HUES6 (cell line): ENCODE results near the gene HDHD5.

ENCODE experiments used
- H3K27ac ChIP-seq: 2 replicates; pipeline ENCODE4 v1.7.0; 2013; ENCODE audit warnings: low read depth, mild to moderate bottlenecking, low read length, inconsistent platforms
- H3K27me3 ChIP-seq: 2 replicates; pipeline ENCODE4 v1.6.1; 2013; ENCODE audit warnings: low read length; ENCODE audit not compliant: control insufficient read depth, insufficient read depth
- H3K36me3 ChIP-seq: 2 replicates; pipeline ENCODE4 v1.6.1; 2013; ENCODE audit warnings: low read length; ENCODE audit not compliant: control insufficient read depth, insufficient read depth
- H3K4me1 ChIP-seq: 2 replicates; pipeline ENCODE4 v1.6.1; 2013; ENCODE audit warnings: low read length; ENCODE audit not compliant: control insufficient read depth, insufficient read depth
- H3K4me3 ChIP-seq: 2 replicates; pipeline ENCODE4 v1.5.1; 2013; ENCODE audit warnings: low read depth, low read length
- H3K9ac ChIP-seq: one replicate; pipeline ENCODE4 v1.6.1; 2013; ENCODE audit warnings: mild to moderate bottlenecking, low read length
- H3K9me3 ChIP-seq: 2 replicates; pipeline ENCODE4 v1.6.1; 2013; ENCODE audit warnings: low read depth, low read length; ENCODE audit not compliant: control insufficient read depth, insufficient read depth

Gene HDHD5

DNA sequence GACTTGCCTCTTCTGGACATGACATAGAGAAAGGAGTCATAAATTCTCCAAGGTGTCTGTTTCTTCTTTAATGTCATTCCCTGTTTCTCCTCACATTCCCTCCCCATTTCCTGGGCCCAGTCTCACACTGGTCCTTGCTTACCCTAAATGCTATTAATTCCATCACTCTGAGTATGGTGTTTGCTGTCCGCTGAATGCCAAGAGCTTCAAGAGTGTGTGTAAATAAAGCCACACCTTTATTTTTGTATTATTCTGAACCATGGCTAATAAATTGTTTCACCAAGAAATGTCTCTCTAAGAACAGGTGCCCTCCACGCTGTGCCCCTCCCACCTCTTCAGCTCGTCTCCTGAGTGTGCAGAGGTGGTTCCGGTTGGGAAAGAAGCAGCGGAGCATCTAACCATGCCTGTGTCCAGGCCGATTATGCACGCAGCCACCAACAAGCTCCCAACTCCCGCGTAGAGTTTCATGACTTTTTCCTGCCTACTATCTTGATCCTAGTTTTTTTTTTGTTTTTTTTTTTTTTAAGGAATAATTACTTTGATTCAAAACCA is 46.5 kb downstream of the HDHD5 start:
- peaks cover 12% of the 10 kb centered on the region for H3K36me3 ChIP-seq
- peaks cover 10% of the 10 kb centered on the region for H3K4me1 ChIP-seq
- H3K4me3 ChIP-seq, result no peak overlapping the region
- no peaks in the 10 kb centered on the region for H3K9me3 ChIP-seq
- H3K27me3 ChIP-seq, result no peaks in the 10 kb centered on the region
- no peak overlapping the region for H3K27ac ChIP-seq
- H3K9ac ChIP-seq, result no peak overlapping the region

DNA sequence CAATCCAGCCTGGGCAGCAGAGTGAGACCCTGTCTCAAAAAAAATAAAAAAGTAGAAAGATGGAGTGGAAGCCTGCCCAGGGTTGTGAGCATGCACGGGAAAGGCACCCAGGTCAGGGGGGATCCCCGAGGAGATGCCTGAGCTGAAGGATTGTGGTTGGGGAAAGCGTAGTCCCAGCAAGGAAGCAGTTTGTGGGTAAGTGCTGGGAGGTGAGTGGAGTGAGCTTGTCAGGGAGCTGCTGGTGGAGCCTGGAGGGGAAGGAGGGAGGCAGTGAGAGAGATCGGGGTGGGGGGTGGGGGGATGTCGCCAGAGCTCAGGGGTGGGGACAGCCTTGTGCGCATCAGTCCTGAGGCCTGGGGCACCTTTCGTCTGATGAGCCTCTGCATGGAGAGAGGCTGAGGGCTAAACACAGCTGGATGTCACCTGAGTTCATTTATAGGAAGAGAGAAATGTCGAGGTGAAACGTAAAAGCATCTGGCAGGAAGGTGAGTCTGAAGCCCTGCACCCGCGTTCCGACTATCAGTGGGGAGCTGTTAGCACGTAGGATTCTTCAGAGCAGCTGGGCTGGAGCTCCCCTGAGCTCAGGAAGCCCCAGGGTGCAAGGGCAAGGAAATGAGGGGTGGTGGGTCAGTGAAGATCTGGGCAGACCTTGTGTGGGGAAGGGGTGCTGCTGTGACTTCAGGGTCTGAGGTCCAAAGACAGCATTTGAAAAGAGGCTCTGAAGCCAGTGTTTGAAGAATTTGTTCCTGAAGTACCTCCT is 48.1 kb downstream of the HDHD5 start:
- peaks cover 25% of the 10 kb centered on the region for H3K36me3 ChIP-seq
- no peaks in the 10 kb centered on the region for H3K9me3 ChIP-seq
- H3K4me1 ChIP-seq, result no peaks in the 10 kb centered on the region
- H3K27ac ChIP-seq, result no peak overlapping the region
- no peak overlapping the region for H3K9ac ChIP-seq
- H3K4me3 ChIP-seq, result no peak overlapping the region
- no peaks in the 10 kb centered on the region for H3K27me3 ChIP-seq

DNA sequence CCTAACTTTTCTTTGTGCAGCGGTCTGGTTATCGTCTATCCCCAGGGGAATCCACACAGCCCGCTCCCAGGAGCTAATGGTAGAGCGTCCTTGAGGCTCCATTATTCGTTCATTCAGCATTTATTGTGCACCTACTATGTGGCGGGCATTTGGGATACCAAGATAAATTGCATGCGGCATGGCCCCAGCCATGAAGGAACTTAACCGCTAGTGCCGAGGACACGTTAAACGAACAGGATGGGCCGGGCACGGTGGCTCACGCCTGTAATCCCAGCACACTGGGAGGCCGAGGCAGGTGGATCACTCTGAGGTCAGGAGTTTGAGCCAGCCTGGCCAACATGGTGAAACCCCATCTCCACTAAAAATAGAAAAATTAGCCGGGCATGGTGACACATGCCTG is 49.1 kb downstream of the HDHD5 start:
- Histone ChIP-seq H3K36me3 (peaks cover 33% of the 10 kb centered on the region), H3K4me3 (no peak overlapping the region), H3K4me1 (no peaks in the 10 kb centered on the region), H3K9me3 (no peaks in the 10 kb centered on the region), H3K9ac (no peak overlapping the region), H3K27me3 (no peaks in the 10 kb centered on the region), H3K27ac (no peak overlapping the region)

DNA sequence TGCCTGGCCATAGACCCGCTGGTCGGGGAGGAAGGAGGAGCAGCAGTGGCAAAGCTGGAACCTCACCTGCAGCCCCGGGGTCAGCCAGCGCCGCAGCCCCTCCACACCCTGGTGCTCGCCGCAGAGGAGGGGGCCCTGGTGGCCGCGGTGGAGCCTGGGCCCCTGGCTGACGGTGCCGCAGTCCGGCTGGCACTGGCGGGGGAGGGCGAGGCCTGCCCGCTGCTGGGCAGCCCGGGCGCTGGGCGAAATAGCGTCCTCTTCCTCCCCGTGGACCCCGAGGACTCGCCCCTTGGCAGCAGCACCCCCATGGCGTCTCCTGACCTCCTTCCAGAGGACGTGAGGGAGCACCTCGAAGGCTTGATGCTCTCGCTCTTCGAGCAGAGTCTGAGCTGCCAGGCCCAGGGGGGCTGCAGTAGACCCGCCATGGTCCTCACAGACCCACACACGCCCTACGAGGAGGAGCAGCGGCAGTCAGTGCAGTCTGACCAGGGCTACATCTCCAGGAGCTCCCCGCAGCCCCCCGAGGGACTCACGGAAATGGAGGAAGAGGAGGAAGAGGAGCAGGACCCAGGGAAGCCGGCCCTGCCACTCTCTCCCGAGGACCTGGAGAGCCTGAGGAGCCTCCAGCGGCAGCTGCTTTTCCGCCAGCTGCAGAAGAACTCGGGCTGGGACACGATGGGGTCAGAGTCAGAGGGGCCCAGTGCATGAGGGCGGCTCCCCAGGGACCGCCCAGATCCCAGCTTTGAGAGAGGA is 49.8 kb downstream of the HDHD5 start:
- Histone ChIP-seq H3K9me3 (no peaks in the 10 kb centered on the region), H3K27ac (no peak overlapping the region), H3K36me3 (peaks cover 39% of the 10 kb centered on the region), H3K27me3 (no peaks in the 10 kb centered on the region), H3K4me1 (no peaks in the 10 kb centered on the region), H3K9ac (no peak overlapping the region), H3K4me3 (no peak overlapping the region)

DNA sequence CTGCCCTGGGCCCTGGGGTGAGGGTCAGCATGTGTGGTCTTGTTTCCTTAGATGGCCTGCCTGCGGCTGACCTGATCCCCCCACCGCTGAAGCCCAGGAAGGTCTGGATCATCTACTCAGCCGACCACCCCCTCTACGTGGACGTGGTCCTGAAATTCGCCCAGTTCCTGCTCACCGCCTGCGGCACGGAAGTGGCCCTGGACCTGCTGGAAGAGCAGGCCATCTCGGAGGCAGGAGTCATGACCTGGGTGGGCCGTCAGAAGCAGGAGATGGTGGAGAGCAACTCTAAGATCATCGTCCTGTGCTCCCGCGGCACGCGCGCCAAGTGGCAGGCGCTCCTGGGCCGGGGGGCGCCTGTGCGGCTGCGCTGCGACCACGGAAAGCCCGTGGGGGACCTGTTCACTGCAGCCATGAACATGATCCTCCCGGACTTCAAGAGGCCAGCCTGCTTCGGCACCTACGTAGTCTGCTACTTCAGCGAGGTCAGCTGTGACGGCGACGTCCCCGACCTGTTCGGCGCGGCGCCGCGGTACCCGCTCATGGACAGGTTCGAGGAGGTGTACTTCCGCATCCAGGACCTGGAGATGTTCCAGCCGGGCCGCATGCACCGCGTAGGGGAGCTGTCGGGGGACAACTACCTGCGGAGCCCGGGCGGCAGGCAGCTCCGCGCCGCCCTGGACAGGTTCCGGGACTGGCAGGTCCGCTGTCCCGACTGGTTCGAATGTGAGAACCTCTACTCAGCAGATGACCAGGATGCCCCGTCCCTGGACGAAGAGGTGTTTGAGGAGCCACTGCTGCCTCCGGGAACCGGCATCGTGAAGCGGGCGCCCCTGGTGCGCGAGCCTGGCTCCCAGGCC is 50.6 kb downstream of the HDHD5 start:
- H3K4me3 ChIP-seq, result no peak overlapping the region

DNA sequence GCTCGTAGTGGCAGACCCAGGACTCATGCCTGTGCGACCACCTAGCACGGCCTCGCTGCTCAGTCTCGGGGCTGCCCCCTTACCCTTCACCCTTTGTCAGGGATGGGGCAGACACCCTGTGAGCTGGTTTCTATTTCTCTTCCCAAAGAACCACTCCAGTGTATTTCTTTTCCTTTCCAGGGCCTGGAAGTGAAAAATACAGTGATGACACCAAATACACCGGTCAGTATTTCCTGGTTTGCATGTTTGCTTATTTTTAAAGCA is 51.6 kb downstream of the HDHD5 start:
- H3K4me1 ChIP-seq, result no peaks in the 10 kb centered on the region
- no peak overlapping the region for H3K27ac ChIP-seq
- H3K9me3 ChIP-seq, result no peaks in the 10 kb centered on the region
- no peak overlapping the region for H3K9ac ChIP-seq
- no peak overlapping the region for H3K4me3 ChIP-seq
- no peaks in the 10 kb centered on the region for H3K27me3 ChIP-seq
- H3K36me3 ChIP-seq, result peaks cover 44% of the 10 kb centered on the region

More for the DNA sequence above, 50.6 kb downstream of the HDHD5 start:
- peaks cover 41% of the 10 kb centered on the region for H3K36me3 ChIP-seq
- H3K9me3 ChIP-seq, result no peaks in the 10 kb centered on the region
- H3K27ac ChIP-seq, result no peak overlapping the region
- H3K4me1 ChIP-seq, result no peaks in the 10 kb centered on the region
- H3K9ac ChIP-seq, result no peak overlapping the region
- no peaks in the 10 kb centered on the region for H3K27me3 ChIP-seq

DNA sequence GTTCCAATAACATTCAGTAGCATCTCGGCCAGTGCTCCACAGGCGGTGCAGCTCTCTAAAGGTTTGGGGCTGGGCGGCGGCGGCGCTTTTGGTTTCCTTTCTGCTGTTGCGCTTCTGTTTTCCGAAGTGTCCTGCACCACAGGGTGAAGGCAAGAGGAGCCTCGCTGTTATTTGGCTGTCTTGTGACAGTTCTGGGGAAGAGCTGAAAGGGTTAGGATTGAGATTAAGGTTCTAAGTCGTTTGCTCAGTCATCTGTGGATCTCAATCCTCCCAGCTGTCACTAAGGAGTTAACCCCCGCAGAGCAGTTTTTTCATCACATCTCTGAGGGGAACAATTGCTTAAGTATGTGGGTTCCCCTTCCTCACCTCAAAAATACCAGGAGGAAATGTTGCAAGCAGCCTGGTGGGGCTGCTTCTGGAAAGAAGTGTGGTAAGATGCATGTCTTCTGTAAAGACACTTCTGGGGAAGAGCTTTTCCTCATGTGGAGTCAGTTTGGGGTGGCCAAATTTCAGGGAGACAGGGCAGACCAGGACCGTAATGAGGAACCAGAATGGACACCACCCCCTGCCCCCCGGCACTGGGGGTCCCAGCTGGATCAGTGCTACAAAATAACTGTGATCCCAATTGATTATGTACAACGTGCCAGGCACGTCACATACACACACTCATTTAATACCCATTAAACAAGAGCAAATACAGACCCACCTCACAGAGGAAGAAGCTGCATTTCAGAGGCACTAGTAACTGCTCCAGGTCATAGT is 52.1 kb downstream of the HDHD5 start:
- Histone ChIP-seq H3K4me3 (no peak overlapping the region), H3K9ac (no peak overlapping the region), H3K36me3 (peaks cover 47% of the 10 kb centered on the region), H3K9me3 (no peaks in the 10 kb centered on the region), H3K27me3 (no peaks in the 10 kb centered on the region), H3K27ac (no peak overlapping the region), H3K4me1 (no peaks in the 10 kb centered on the region)

DNA sequence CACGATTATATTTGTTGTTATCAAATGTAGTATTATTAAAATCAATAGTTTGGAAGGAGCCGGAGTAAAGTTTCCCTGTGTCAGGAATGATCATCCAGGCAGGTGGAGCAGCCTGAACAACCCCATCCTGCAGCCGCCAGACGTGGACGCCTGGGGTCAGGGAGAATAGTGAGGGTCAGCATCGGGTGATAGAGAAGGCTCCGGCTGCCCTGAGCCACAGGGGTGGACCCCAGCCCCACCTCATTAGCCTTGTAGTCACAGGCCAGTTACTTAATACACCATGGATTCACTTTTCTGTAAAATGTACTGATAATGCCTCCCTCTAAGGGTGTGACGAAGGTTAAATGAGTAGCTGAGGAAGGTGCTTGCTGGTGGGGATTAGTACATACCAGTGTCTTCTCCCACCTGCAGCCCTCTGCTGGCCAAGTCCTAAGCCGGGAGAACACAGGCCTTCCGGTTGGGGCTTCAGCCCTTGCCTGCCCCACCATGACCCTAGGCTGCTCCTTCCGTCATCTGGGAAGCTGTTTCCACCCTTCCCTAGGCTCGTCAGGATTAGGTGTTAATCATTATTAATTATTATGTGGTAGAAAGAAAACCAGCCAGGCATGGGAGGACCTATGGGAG is 52.8 kb downstream of the HDHD5 start:
- no peaks in the 10 kb centered on the region for H3K4me1 ChIP-seq
- no peak overlapping the region for H3K4me3 ChIP-seq

DNA sequence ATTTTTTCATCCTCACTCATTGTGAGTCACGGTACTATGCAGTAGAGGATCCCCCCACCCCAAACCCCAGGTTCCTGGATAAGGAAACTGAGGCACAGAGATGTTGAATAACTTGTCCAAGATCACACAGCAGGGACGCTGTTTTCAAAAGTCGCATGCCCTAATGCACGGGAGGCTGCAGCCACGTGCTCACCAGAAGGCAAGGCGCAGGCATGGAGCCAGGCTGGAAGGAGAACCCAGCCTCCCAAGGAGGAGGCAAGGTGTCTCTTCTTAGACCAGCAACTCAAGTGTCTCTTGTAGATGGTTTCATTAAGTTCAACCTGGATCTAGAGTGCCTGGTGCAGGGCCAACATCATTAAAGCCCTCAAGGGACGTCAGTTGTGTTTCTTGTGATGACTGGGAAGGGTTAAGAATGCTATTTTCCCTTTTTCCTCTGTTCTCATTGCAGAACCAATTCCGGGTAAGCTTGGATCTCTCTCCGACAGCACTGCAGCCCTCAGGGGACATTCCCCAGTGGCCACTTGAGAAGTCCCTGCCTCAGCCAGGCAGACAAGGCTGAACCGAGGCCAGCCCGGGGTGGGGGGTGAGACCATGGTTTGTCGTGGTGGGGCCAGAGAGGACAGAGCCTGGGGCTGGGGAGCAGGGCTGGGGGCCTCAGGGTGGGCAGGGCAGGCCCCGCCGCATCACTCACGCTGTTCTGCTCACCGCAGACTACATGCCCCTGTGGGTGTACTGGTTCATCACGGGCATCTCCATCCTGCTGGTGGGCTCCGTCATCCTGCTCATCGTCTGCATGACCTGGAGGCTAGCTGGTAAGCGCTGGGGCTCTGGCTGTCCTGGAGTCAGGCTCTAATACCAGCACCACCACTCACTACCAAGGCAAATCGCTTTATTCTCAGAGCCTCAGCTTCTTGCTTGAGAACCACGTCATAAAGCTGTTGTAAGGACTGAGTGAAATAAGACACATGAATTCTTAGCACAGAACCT is 53.6 kb downstream of the HDHD5 start:
- Histone ChIP-seq H3K4me3 (no peak overlapping the region), H3K4me1 (no peaks in the 10 kb centered on the region), H3K9ac (no peak overlapping the region), H3K9me3 (no peaks in the 10 kb centered on the region), H3K36me3 (peaks cover 60% of the 10 kb centered on the region), H3K27me3 (no peaks in the 10 kb centered on the region), H3K27ac (no peak overlapping the region)

More for the DNA sequence above, 52.8 kb downstream of the HDHD5 start:
- no peaks in the 10 kb centered on the region for H3K9me3 ChIP-seq
- H3K27me3 ChIP-seq, result no peaks in the 10 kb centered on the region
- peaks cover 53% of the 10 kb centered on the region for H3K36me3 ChIP-seq
- no peak overlapping the region for H3K9ac ChIP-seq
- H3K27ac ChIP-seq, result no peak overlapping the region
